DND-41 (cell line): ENCODE results near the gene LARP1.

Experiments used
- ATAC-seq: fragments of 200-7000 bp; cut with Tn5 transposase; 3 replicates; pipeline ENCODE4 v1.9.1; 2021; ENCODE audit warnings: low read depth; ENCODE audit not compliant: insufficient read depth
- DNase-seq: peaks from one replicate; pipeline ENCODE4 v3.0.0-alpha.2; 2020
- H2AFZ ChIP-seq: 2 replicates; pipeline ENCODE4 v1.6.0; 2012; ENCODE audit warnings: low read depth, low read length
- H3K27ac ChIP-seq: 2 replicates; pipeline ENCODE4 v1.5.1; 2012; ENCODE audit warnings: low read length, inconsistent platforms
- H3K27me3 ChIP-seq: fragments of 200-600 bp; sonication (generic); 2 replicates; pipeline ENCODE4 v1.6.0; 2012; ENCODE audit warnings: low read length, mild to moderate bottlenecking, inconsistent platforms; ENCODE audit not compliant: insufficient read depth, poor library complexity
- H3K36me3 ChIP-seq: 2 replicates; pipeline ENCODE4 v1.5.1; 2012; ENCODE audit warnings: low read length, inconsistent platforms; ENCODE audit not compliant: insufficient read depth
- H3K4me1 ChIP-seq: 2 replicates; pipeline ENCODE4 v1.5.1; 2012; ENCODE audit warnings: mild to moderate bottlenecking, low read length; ENCODE audit not compliant: insufficient read depth
- H3K4me2 ChIP-seq: 2 replicates; pipeline ENCODE4 v1.6.0; 2012; ENCODE audit warnings: mild to moderate bottlenecking, moderate library complexity, low read length, inconsistent platforms; ENCODE audit not compliant: insufficient read depth
- H3K4me3 ChIP-seq, 2 experiments: fragments of 200-600 bp in 1 of 2; shearing (Covaris generic) in 1 of 2; 2 replicates each; pipeline ENCODE4 v1.5.1; 2012 to 2016; ENCODE audit warnings: inconsistent platforms in 2 of 2, low read length in 2 of 2, mild to moderate bottlenecking in 2 of 2, low read depth in 1 of 2, moderate library complexity in 1 of 2
- H3K79me2 ChIP-seq: 2 replicates; pipeline ENCODE4 v1.6.0; 2012; ENCODE audit warnings: low read length, inconsistent platforms; ENCODE audit not compliant: insufficient read depth
- H3K9ac ChIP-seq: 2 replicates; pipeline ENCODE4 v1.6.0; 2012; ENCODE audit warnings: low read depth, mild to moderate bottlenecking, inconsistent platforms, low read length, moderate library complexity
- H3K9me3 ChIP-seq: 2 replicates; pipeline ENCODE4 v1.5.1; 2012; ENCODE audit warnings: low read length, moderate library complexity, mild to moderate bottlenecking, inconsistent platforms; ENCODE audit not compliant: insufficient read depth, severe bottlenecking
- H4K20me1 ChIP-seq: 2 replicates; pipeline ENCODE4 v1.6.0; 2012; ENCODE audit warnings: low read length; ENCODE audit not compliant: insufficient read depth
- CTCF ChIP-seq: IDR thresholded peaks from 2 replicates; pipeline ENCODE4 v1.5.1; 2012; ENCODE audit warnings: borderline replicate concordance, low read length, moderate library complexity, mild to moderate bottlenecking; ENCODE audit not compliant: poor library complexity, severe bottlenecking; ENCODE audit errors: extremely low read depth
- EZH2 ChIP-seq: IDR thresholded peaks from 3 replicates; pipeline ENCODE4 v1.6.1; 2012; ENCODE audit warnings: borderline replicate concordance, low read depth, mild to moderate bottlenecking, moderate library complexity, low read length, inconsistent platforms; ENCODE audit not compliant: severe bottlenecking

Gene LARP1

DNA sequence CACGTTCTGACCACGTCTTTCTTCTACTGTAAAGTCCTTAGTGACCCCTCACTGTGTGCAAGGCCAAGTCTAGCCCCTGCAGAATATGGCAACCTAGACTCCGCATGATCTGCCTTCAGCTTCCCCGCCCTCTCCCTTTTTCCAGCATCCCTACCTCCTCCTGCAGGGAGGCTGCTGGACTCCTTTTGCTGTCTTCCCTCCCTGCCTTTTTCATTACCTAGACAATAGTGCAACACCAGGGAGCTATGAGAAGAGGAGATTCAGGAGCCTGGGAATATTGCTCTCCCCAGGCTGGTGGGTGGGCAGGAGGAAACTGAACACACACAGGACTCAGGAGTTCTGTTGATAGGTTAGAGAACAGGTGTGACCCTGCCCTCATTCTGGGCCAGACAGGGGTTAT, 33.1 kb upstream of the LARP1 start:
- no peak overlapping the region for H3K27ac ChIP-seq
- no peak overlapping the region for H3K4me2 ChIP-seq
- H3K27me3 ChIP-seq: no peaks in the 10 kb centered on the region
- TF ChIP-seq EZH2: no peak
- no peak for TF ChIP-seq CTCF
- H2AFZ ChIP-seq: no peak overlapping the region
- no peaks in the 10 kb centered on the region for H4K20me1 ChIP-seq
- H3K79me2 ChIP-seq: no peaks in the 10 kb centered on the region
- no peak for ATAC-seq
- no peak overlapping the region for H3K4me3 ChIP-seq
- H3K9me3 ChIP-seq: no peaks in the 10 kb centered on the region
- H3K36me3 ChIP-seq: no peaks in the 10 kb centered on the region
- no peak for DNase-seq
- H3K9ac ChIP-seq: no peak overlapping the region
- H3K4me1 ChIP-seq: no peaks in the 10 kb centered on the region

- no peak overlapping the region for H2AFZ ChIP-seq
- H3K9me3 ChIP-seq: no peaks in the 10 kb centered on the region
- H3K9ac ChIP-seq: no peak overlapping the region
- no peaks in the 10 kb centered on the region for H3K27me3 ChIP-seq
- H3K4me1 ChIP-seq: no peaks in the 10 kb centered on the region
- no peak overlapping the region for H3K27ac ChIP-seq
- no peak overlapping the region for H3K4me3 ChIP-seq
- no peak for DNase-seq
- H3K4me2 ChIP-seq: no peak overlapping the region
- no peaks in the 10 kb centered on the region for H3K36me3 ChIP-seq
- no peaks in the 10 kb centered on the region for H4K20me1 ChIP-seq
- no peak for ATAC-seq
- no peak for TF ChIP-seq CTCF
- no peak for TF ChIP-seq EZH2
- H3K79me2 ChIP-seq: no peaks in the 10 kb centered on the region
Observed at GRCh38 chr5:154722936-154723335, 32.2 kb upstream of the LARP1 start.

DNA sequence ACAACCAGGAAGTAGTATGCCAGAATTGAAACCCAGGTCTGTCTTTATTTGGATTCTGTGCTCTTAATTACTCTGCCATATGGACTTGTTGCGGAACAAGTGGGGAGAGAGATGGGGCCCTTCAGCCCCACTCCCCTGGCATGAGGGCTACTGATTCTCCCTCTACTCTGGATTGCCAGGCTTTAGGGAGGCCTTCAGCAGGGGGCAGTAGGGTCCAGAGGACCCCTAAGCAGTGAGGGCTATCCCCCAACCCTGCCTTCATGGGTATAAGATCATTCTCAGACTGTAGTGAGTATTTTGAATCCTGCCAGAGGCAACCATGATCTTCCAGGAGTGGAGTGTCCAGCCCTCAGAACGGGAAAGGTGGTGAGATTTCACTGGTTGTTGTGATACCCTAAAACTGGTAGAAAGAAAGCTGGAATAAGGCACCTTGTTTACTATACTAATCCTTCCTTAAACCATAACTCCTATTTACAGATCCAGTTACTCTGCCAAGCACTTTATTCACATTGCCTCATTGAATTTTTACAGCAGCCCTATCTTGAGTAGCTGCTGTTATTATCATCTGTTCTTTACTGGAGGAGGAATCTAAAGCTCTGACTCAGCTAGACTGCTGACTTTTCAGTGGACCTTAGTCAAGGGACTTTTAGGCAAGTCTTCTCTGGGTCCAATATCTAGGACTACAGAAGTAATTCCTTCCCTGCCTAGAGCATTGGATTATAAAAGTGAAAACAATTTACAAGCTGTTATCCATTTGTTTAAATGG, 31.3 kb upstream of the LARP1 start:
- no peak overlapping the region for H3K27ac ChIP-seq
- H3K9me3 ChIP-seq: no peaks in the 10 kb centered on the region
- no peaks in the 10 kb centered on the region for H3K36me3 ChIP-seq
- no peaks in the 10 kb centered on the region for H3K79me2 ChIP-seq
- ATAC-seq (no peak), DNase-seq (no peak)
- no peaks in the 10 kb centered on the region for H4K20me1 ChIP-seq
- TF ChIP-seq EZH2: no peak
- no peak for TF ChIP-seq CTCF
- no peak overlapping the region for H3K4me2 ChIP-seq
- H3K9ac ChIP-seq: no peak overlapping the region
- H3K27me3 ChIP-seq: no peaks in the 10 kb centered on the region
- H2AFZ ChIP-seq: no peak overlapping the region
- H3K4me3 ChIP-seq: no peak overlapping the region
- H3K4me1 ChIP-seq: no peaks in the 10 kb centered on the region

DNA sequence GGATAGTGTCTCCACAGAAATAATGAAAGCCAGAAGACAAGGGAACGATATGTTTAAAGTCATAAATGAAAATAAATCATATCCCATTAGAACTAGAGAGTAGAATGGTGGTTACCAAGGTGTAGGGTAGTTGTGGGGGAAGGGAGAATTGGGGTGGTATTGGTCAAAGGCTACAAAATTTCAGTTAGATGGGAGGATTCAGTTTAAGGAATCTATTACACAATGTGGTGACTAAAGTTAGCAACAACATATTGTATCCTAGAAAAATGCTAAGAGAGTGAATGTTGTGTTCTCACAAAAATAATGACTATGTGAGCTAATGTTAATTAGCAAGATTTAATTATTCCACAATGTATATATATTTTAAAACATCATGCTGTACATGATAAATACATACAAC, 27.8 kb upstream of the LARP1 start:
- no peak overlapping the region for H3K9ac ChIP-seq
- no peaks in the 10 kb centered on the region for H4K20me1 ChIP-seq
- no peaks in the 10 kb centered on the region for H3K36me3 ChIP-seq
- H3K79me2 ChIP-seq: no peaks in the 10 kb centered on the region
- no peak overlapping the region for H2AFZ ChIP-seq
- no peak for TF ChIP-seq EZH2
- no peak for TF ChIP-seq CTCF
- no peak for DNase-seq
- no peak overlapping the region for H3K4me2 ChIP-seq
- no peaks in the 10 kb centered on the region for H3K4me1 ChIP-seq
- ATAC-seq: no peak
- H3K9me3 ChIP-seq: no peaks in the 10 kb centered on the region
- H3K27me3 ChIP-seq: no peaks in the 10 kb centered on the region
- no peak overlapping the region for H3K4me3 ChIP-seq
- H3K27ac ChIP-seq: no peak overlapping the region
